Measurements from ENCODE around the gene PLGRKT. TPM values are rescaled to one million over a fixed set of nuclear protein-coding genes. Genes with fewer than 3 reads are reported as not detected.

Gene PLGRKT
- total and polyA plus RNA-seq, 4 donors: 4.1 to 11.3 (median 7.2) TPM

- TF ChIP-seq CTCF (IDR thresholded peaks at IDR 0.05; ENCODE audit: low read depth, low read length, missing input control): no peak
These were observed 126.9 kb downstream of the PLGRKT start (continued) for GRCh38 chr9:5310851-5311250.

Small RNA genes lying within 50 kb of the gene (small RNA-seq; reads per million reads assigned to genes)
- gene AL135786.1: not detected
- gene HMGN2P31: not detected

Other genes starting within 250 kb of the PLGRKT start
- gene INSL4, start 206.5 kb downstream of the PLGRKT start, total RNA-seq: not detected
- gene INSL4, start 206.5 kb downstream of the PLGRKT start, polyA plus RNA-seq: not detected
- gene RLN2, start 133.2 kb downstream of the PLGRKT start, total RNA-seq: under 1 TPM in 1 of 2 donors, not detected in 1; 0.33 TPM
- not detected for gene RLN2, start 133.2 kb downstream of the PLGRKT start, polyA plus RNA-seq
- gene RLN1, start 98.0 kb downstream of the PLGRKT start, total RNA-seq: under 1 TPM in 1 of 2 donors, not detected in 1; 0.17 TPM
- gene RLN1, start 98.0 kb downstream of the PLGRKT start, polyA plus RNA-seq: not detected
- gene CD274, start 12.6 kb upstream of the PLGRKT start, total RNA-seq: 1 to 10 TPM; 2.5 to 3.1 TPM
- 1 to 10 TPM; 1.0 to 1.2 TPM for gene CD274, start 12.6 kb upstream of the PLGRKT start, polyA plus RNA-seq
- gene PDCD1LG2, start 72.6 kb upstream of the PLGRKT start, total RNA-seq: 1 to 10 TPM; 1.2 to 2.5 TPM
- 1 to 10 TPM in 1 of 2 donors, under 1 TPM in 1; 0.46 to 1.4 TPM for gene PDCD1LG2, start 72.6 kb upstream of the PLGRKT start, polyA plus RNA-seq
- 10 to 100 TPM; 14.0 to 25.8 TPM for gene RIC1, start 191.2 kb upstream of the PLGRKT start, total RNA-seq
- gene RIC1, start 191.2 kb upstream of the PLGRKT start, polyA plus RNA-seq: 1 to 10 TPM; 4.1 to 5.7 TPM